Activated naive CD4-positive, alpha-beta T cell treated with anti-CD3 and anti-CD28 coated beads, Interleukin-2, amount 50 U/mL, for 16 hours (primary cell): ENCODE results near the gene ZFR.
A peak's percentile ranks its signal among the peaks of the same experiment; 100 is the strongest.
"Not testable (repeated sequence)": the region's sequence is repeated elsewhere in the genome, so short reads cannot be mapped to it uniquely, and the experiment has no call there.

Experiments used
- DNase-seq: peaks from one replicate; pipeline ENCODE4 v3.0.0-alpha.2; 2020

The ZFR gene

GRCh38 chr5:32450952-32451351 lies 6.4 kb upstream of the ZFR start:
- no peak for DNase-seq

- DNase-seq: no peak
These were observed 4.7 kb upstream of the ZFR start for GRCh38 chr5:32449262-32449661.

- no peak for DNase-seq
These were observed 2.1 kb upstream of the ZFR start for GRCh38 chr5:32446630-32447029.

- no peak for DNase-seq
These were observed 1.5 kb upstream of the ZFR start for GRCh38 chr5:32445831-32446614.

DNA sequence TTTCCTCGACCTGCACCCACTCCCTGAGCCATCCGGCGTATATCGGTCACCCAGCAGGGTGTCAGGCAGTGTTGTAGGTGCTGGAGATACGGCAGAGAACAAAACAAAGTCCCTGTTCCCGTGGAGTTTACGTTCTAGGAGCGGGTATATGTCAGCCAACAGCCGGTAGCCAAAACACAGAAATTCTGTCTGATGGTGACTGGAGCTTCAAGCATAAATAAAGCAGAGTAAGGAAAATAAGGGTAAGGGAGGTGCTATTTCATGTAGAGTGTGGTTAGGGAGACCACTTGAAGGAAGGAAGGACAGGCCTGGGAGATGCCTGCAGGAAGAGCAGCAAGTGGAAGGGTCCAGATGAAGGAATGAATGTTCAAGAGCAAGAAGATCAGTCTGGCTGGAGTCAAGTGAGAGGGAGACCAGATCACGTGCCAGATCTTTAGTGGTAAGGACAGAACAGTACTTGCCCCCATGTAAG lies 783 bp upstream of the ZFR start:
- no peak for DNase-seq

GRCh38 chr5:32443541-32444430 lies 754 bp downstream of the ZFR start:
- DNase-seq: peak; percentile 48

DNA sequence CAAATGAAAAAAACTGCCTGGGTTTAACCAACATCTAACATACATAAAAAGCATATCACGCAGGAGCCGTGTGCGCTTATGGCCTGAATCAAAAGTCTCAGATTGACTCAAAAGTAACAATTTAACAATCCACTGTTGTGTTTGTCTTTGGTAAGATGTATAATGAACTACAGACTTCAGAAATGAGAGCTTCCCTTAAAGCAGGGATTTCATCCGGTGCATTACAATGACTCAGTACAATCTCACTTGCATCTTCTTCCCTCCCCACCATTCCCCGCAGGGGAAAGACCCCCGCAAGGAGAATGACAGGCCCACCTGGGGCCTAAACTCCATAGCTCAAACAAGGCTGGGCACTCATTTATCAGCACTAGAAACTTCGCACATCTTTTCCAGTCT lies 1.4 kb downstream of the ZFR start:
- DNase-seq: peak; percentile 14

DNA sequence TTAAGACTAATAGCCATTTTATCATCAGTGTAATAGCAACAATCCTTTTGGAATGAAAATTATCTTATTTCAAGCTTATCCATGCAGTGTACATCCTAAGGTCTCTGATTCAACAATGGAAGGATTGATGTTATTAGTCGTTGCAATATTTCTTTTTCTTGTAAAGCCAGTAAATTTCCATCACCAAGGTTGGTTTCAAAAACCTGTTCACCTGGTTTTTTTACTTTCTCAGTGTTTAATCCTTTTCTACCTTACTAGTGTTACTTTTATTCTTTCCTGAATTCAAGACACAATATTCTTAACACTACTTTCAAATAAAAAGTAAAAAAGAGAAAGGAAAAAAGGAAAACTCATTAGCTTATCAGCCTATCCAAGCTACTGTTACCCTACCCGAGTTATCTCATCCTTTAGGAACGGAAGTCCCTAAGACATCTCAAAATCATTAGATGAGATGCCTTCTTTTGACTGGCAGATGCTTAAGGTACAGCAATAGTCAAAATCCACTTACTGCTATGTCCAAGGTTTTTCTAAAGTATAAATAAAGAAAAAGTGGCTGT lies 5.4 kb downstream of the ZFR start:
- no peak for DNase-seq

DNA sequence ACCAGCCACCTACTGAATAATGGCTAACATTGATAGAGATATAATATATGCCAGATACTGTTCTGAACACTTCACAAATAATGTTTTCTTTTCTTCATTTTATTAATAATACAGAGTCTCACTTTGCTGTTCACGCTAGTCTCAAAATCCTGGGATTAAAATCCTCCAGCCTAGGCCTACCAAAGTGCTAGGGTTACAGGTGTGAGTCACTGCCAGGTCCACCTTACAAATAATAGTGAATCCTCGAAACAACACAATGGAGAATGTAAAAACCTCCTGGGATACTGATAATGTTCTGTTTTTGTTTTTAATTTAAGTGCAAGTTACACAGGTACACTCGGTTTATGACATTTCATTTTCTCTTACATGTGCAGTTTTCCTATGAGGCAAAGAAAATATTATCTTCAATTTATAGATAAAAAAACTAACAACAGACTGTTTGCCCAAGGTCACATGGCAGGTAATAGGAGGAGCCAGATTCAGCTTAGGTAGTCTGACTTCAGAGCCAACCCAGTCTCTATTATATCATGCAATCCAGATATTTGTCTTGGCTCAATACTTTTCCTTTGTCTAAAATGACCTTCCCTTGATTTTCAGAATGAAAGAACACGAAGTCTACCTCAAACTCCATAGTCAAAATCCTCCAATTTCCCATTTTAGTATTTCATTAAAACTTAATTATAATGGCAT lies 7.8 kb downstream of the ZFR start:
- DNase-seq: no peak

- no peak for DNase-seq
These were observed 9.2 kb downstream of the ZFR start for GRCh38 chr5:32435383-32435782.

DNA sequence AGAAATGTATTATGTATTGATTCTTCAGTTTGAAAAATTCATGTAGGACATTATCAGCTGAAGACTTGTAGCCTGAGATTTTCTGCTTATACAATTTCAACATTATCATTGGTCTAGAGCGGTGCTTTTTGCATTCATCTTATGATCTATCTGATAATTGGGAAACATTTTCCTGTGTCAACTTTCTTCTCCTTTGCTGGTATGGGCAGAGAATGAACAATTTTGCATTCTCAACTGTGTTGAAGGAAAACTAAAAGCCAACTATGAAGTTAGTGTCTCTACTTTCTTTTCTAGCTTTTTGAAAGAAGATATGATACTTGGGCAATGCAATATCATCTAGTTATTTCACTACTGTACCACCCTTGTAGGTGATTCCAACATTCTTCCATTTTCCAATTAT lies 10.3 kb downstream of the ZFR start:
- no peak for DNase-seq

DNA sequence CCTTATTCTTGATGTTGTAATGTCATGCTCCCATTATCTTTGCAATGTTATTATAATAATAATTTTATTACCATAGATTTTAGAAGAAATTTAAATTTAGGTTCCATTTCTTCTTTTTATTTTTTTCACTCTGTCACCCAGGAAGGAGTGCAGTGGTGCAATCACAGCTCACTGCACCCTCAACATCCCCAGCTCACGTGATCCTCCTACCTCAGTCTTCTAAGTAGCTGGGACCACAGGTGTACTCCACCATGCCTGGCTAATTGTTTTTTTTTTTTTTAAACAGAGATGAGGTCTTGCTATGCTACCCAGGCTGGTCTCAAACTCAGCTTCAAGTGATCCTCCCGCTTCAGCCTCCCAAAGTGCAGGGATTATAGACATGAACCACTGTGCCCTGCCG lies 11.9 kb downstream of the ZFR start:
- no peak for DNase-seq

DNA sequence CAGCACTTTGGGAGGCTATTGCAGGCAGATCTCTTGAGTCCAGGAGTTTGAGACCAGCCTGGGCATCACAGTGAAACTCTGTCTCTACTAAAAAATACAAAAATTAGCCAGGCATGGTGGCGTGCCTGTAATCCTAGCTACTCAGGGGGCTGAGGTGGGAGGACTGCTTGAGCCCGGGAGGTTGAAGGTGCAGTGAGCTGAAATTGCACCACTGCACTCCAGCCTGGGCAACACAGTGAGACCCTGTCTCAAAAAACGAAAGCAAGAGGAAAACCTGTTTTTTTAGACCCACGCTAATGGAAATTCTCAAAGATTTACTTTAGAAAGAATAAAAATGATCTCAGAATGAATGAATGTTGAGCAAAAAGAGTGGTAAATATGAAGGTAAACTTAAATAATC lies 13.7 kb downstream of the ZFR start:
- not testable (repeated sequence) for DNase-seq

- DNase-seq: no peak
These were observed 16.1 kb downstream of the ZFR start for GRCh38 chr5:32428426-32428825.

DNA sequence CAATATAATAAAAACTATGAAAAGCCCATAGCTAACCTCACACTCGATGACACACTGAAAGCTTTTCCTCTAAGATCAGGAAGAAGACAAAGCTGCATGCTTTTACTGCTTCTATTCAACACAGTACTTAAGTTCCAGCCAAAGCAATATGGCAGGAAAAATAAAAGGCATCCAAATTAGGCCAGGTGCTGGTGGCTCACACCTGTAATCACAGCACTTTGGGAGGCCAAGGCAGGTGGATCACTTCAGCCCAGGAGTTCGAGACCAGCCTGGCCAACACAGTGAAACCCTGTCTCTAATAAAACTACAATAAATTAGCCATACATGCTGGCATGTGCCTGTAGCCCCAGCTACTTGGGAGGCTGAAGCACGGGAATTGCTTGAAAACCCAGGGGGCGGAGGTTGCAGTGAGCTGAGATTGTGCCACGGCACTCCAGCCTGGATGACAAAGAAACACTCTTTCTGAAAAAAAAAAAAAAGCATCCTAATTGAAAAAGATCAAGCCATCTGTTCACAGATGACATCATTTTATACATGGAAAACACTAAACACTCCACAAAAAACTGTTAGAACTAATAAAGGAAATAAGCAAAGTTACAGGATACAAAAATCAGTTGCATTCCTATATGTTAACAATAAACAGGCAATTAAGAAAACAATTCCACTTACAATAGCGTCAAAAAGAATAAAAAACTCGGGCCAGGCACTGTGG lies 17.9 kb downstream of the ZFR start:
- no peak for DNase-seq

DNA sequence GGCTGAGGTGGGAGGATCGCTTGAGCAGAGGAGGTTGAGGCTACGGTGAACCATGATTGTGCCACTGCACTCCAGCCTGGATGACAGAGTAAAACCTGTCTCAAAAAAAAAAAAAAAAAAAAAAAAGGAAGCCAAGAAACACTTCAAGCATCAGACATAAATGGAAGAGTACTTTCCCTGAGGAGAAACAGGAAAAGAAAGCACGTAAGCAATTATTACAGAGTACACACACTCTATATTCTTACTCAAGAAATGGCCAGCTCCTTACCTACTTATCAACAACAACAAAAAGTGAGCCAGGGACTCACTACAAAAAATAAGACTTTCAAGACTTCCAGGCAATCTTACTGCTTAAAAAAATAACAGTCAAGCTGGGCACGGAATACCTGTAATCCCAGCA lies 21.8 kb downstream of the ZFR start:
- DNase-seq: no peak

DNA sequence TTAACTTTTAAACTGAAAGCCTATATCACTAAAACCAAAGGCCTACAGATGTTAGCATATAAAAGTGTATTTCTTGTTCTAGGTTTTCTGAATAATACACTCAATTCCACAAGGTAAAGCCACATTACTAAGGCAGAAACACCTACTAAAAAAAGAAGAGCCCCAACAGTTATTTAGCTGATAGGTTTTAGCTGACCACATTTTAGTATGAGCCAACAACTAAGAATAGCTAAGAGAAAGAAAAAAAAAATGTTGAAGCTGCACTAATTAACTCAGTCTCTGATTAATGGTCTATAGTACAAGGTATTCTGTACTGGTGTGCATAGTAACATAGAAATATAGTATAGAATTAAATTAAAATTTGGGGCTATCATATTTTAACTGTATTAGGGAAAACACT lies 23.5 kb downstream of the ZFR start:
- no peak for DNase-seq

GRCh38 chr5:32420506-32420905 lies 24.0 kb downstream of the ZFR start:
- no peak for DNase-seq

DNA sequence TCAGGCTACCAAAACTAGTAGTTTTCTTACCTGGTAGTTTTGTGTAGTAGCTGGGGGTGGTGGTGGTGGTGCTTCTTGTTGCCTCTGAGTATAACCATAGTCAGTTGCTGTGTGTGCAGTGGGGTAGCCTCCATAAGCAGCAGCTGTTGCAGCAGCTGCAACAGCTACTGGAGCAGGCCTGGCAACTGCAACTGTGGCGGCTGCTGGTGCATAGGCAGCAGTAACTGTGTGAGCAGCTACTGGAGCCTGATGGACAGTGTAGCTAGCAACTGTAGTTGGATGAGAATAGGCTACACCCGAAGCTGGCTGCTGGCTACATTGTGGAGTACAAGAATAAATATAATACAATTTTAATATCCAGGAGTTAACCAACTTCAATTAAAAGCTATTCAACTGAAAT lies 24.7 kb downstream of the ZFR start:
- no peak for DNase-seq

GRCh38 chr5:32413466-32414263 lies 30.9 kb downstream of the ZFR start:
- no peak for DNase-seq

DNA sequence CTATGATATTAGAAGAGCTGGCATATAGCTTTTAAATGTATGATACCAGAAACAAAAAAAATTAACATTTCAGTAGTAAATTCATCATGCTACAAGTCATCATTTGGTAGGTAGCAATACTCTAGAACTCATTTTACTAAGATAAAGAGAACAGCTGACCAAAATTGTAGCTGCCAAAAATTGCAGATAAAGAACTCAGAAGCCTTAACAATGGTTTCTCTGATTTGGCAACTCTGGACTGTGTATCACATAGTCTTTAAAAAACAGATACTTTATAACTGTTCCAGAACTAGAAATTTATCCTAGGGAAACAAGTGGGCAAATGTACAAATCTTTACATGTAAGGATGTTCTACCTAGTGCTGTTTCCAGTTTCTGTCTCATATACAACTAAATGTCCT lies 33.9 kb downstream of the ZFR start:
- no peak for DNase-seq

DNA sequence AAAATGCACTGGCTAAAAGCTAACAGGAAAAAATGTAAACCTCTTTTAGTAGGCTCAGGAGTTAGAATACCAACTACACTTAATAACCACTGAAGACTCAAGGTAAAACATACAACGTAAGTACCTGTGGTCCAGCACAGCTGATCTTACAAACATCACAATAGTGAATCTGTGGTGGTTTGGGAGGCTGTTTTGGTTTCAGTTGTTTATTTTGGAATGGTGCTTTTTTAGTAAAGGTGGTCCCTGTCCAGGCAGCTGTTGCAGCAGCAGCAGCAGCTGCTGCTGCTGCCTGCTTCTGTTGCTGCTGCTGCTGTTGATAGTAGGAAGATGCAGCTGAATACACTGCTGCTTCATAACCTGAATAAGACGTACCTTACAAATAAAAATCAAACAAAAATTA lies 37.9 kb downstream of the ZFR start:
- no peak for DNase-seq
